K562 (cell line): ENCODE measurements around the gene LHX5. TPM values are rescaled to one million over a fixed set of nuclear protein-coding genes. Genes with fewer than 3 reads are reported as not detected.

Experiments
- ATAC-seq: fragments of 200-7000 bp; cut with Tn5 transposase; 3 replicates; pipeline ENCODE4 v1.9.1; 2020; ENCODE audit warnings: moderate library complexity
- BruUV-seq: library from RNA; stranded (reverse); fragments of 400-500 nt; replicated peaks from 2 replicates; lab custom pipeline; 2021; lab: Mats Ljungman, UMichigan
- CTCF ChIA-PET: fragments of 300-600 bp; formaldehyde crosslinking; extraction: SDS; loops from one replicate; lab custom pipeline; 2021; ENCODE audit warnings: low intra/inter-chr PET ratio; lab: Yijun Ruan, JAX
- POLR2A ChIA-PET: fragments of 300-600, 350-650 bp; sonication (Branson Sonifier 250); formaldehyde crosslinking; extraction: SDS; loops from one replicate; lab custom pipeline; 2021; ENCODE audit warnings: antibody characterized with exemption, inconsistent platforms; lab: Yijun Ruan, JAX
- DNase-seq, 4 experiments: peaks; one replicate each; pipeline versions ENCODE4 v3.0.0 to v3.0.0-alpha.2; 2011 to 2018; ENCODE audit warnings: low spot score in 3 of 4, mixed read lengths in 3 of 4; ENCODE audit errors: extremely low read depth in 1 of 4
- FAIRE-seq: peaks from 2 replicates; lab custom pipeline; 2011; peaks lifted over from hg19 to GRCh38; lab: Jason Lieb, UNC
- H2AFZ ChIP-seq: 2 replicates; pipeline ENCODE4 v1.6.0; 2011; ENCODE audit warnings: low read depth, low read length, control low read depth, inconsistent platforms
- H3K27ac ChIP-seq: fragments of 200-600 bp; 3 replicates; pipeline ENCODE4 v1.8.0; 2011; ENCODE audit warnings: low read depth, mild to moderate bottlenecking, control low read depth, inconsistent platforms, low read length, moderate library complexity, mixed read lengths; ENCODE audit errors: extremely low read depth
- H3K27me3 ChIP-seq, 2 experiments: fragments of 300-600 bp in 1 of 2; 2 replicates in 1 of 2; 3 replicates in 1 of 2; pipeline versions ENCODE4 v1.6.0 to v1.8.0; 2011; ENCODE audit warnings: inconsistent platforms in 2 of 2, low read length in 2 of 2, mild to moderate bottlenecking in 1 of 2, mixed read lengths in 1 of 2, moderate library complexity in 1 of 2; ENCODE audit not compliant: control insufficient read depth in 2 of 2, insufficient read depth in 2 of 2
- H3K36me3 ChIP-seq: fragments of 300-600 bp; 3 replicates; pipeline ENCODE4 v1.8.0; 2011; ENCODE audit warnings: mild to moderate bottlenecking, low read length, inconsistent platforms; ENCODE audit not compliant: control insufficient read depth, insufficient read depth
- H3K4me1 ChIP-seq, 2 experiments: fragments of 200-600 bp in 1 of 2; replicated peaks in 1 of 2; 2 replicates in 1 of 2; 3 replicates in 1 of 2; pipeline versions ENCODE4 v1.5.1 to v1.8.0; 2011; ENCODE audit warnings: inconsistent platforms in 2 of 2, low read length in 2 of 2, mild to moderate bottlenecking in 1 of 2, mixed read lengths in 1 of 2, moderate library complexity in 1 of 2; ENCODE audit not compliant: control insufficient read depth in 2 of 2, insufficient read depth in 2 of 2
- H3K4me2 ChIP-seq: 2 replicates; pipeline ENCODE4 v1.6.1; 2011; ENCODE audit warnings: low read length, control low read depth, inconsistent platforms, mixed read lengths; ENCODE audit not compliant: insufficient read depth
- H3K4me3 ChIP-seq: fragments of 200-600 bp; sonication (generic), shearing (Covaris generic); 2 replicates; pipeline ENCODE4 v1.5.1; 2016; ENCODE audit warnings: control low read depth, inconsistent platforms
- H3K79me2 ChIP-seq: fragments of 200-600 bp; 3 replicates; pipeline ENCODE4 v1.8.0; 2011; ENCODE audit warnings: low read length, inconsistent platforms; ENCODE audit not compliant: control insufficient read depth, insufficient read depth
- H3K9ac ChIP-seq, 2 experiments: 2 replicates each; pipeline versions ENCODE4 v1.6.0 to v1.6.1; 2011; ENCODE audit warnings: low read depth in 2 of 2, low read length in 2 of 2, control low read depth in 1 of 2, inconsistent platforms in 1 of 2, mild to moderate bottlenecking in 1 of 2, mixed read lengths in 1 of 2; ENCODE audit not compliant: insufficient read depth in 1 of 2
- H3K9me1 ChIP-seq: one replicate; pipeline ENCODE4 v1.6.0; 2011; ENCODE audit warnings: inconsistent platforms, mild to moderate bottlenecking, low read length, moderate library complexity; ENCODE audit not compliant: control insufficient read depth, insufficient read depth
- H3K9me3 ChIP-seq: replicated peaks from 2 replicates; pipeline ENCODE4 v1.5.1; 2011; ENCODE audit warnings: low read depth, low read length, inconsistent platforms; ENCODE audit not compliant: control insufficient read depth, insufficient read depth
- H4K20me1 ChIP-seq: replicated peaks from 2 replicates; pipeline ENCODE4 v1.6.1; 2011; ENCODE audit warnings: low read length, inconsistent platforms, mixed read lengths; ENCODE audit not compliant: control insufficient read depth, insufficient read depth
- BCOR ChIP-seq: fragments of 450-650 bp; IDR thresholded peaks from 2 replicates; pipeline ENCODE4 v1.6.1; 2016
- FOSL1 ChIP-seq: fragments of 200-800 bp; sonication (Bioruptor generic); conservative IDR thresholded peaks from 2 replicates; pipeline ENCODE4 v1.6.1; 2016; ENCODE audit warnings: missing genetic modification characterization, missing compliant biosample characterization
- MCM3 ChIP-seq: fragments of 450-650 bp; IDR thresholded peaks from 2 replicates; pipeline ENCODE4 v1.6.1; 2016
- NR2C2 ChIP-seq, 2 experiments: fragments of 200-800 bp in 1 of 2; sonication (Bioruptor generic) in 1 of 2; sonication (generic) in 1 of 2; formaldehyde crosslinking in 1 of 2; IDR thresholded peaks; 2 replicates each; pipeline versions ENCODE4 v1.6.1 to v1.8.0; 2016 to 2022; ENCODE audit warnings: mild to moderate bottlenecking in 1 of 2, missing compliant biosample characterization in 1 of 2, missing genetic modification characterization in 1 of 2, missing genetic modification reagents in 1 of 2
- RBM39 ChIP-seq: fragments of 200-400 bp; formaldehyde crosslinking; optimal IDR thresholded peaks from 2 replicates; pipeline ENCODE3; 2018; ENCODE audit warnings: low read depth, low read length
- SMARCA5 ChIP-seq: fragments of 450-650 bp; IDR thresholded peaks from 2 replicates; pipeline ENCODE4 v1.6.1; 2016
- ZFX ChIP-seq: sonication (generic); formaldehyde crosslinking; IDR thresholded peaks from 2 replicates; pipeline ENCODE4 v1.8.0; 2022; ENCODE audit warnings: mild to moderate bottlenecking, missing genetic modification reagents, moderate library complexity
- ZNF121 ChIP-seq: sonication (generic); formaldehyde crosslinking; conservative IDR thresholded peaks from 2 replicates; pipeline ENCODE4 v1.8.0; 2022; ENCODE audit warnings: missing genetic modification reagents
- ZNF175 ChIP-seq: fragments of 200-800 bp; sonication (Bioruptor generic); IDR thresholded peaks from 2 replicates; pipeline ENCODE4 v1.6.1; 2016; ENCODE audit warnings: low read depth, mild to moderate bottlenecking, missing genetic modification characterization, missing compliant biosample characterization
- ZNF395 ChIP-seq: fragments of 200-800 bp; sonication (Bioruptor generic); IDR thresholded peaks from 2 replicates; pipeline ENCODE4 v1.6.1; 2017; ENCODE audit warnings: missing genetic modification characterization, missing compliant biosample characterization
- WGBS: fragments of 100-300 bp; shearing (Covaris generic); methylation state at CpG from one replicate; pipeline ENCODE4 v1.1.6; 2016; ENCODE audit warnings: low coverage, mixed read lengths; ENCODE audit not compliant: insufficient coverage; ENCODE audit errors: missing lambda C conversion rate; 5-methylcytosine and 5-hydroxymethylcytosine counted together
- in situ Hi-C: fragments of 300-500 bp; cut with MboI; formaldehyde crosslinking; loops from 4 replicates; pipeline ENCODE4 v1.15.0; 2018; ENCODE audit warnings: inconsistent platforms, mixed read lengths
- intact Hi-C: fragments of 100-400 bp; cut with micrococcal nuclease; formaldehyde crosslinking; loops from 2 replicates; pipeline ENCODE4 v1.14.2; 2022
- polyA plus RNA-seq, 8 experiments: library from polyadenylated mRNA; depleted of rRNA in 4 of 8; stranded (reverse) in 5 of 8; unstranded in 3 of 8; fragments of >200 nt; fragmentation: Nextera tagmentation in 2 of 8; fragmentation: Illumina TruSeq in 1 of 8; extraction: Ambion mirVana in 2 of 8; extraction: Trizol in 1 of 8; gene quantifications; 2 replicates each; pipeline versions ENCODE4 v1.2.1 to v1.2.3, GENCODE V29; 2011 to 2014; ENCODE audit warnings: inconsistent platforms in 1 of 8, missing spikeins in 1 of 8
- total RNA-seq, 7 experiments: library from RNA; depleted of rRNA in 6 of 7; stranded (reverse); fragments of >200 nt in 6 of 7; fragmentation: Illumina TruSeq in 2 of 7; extraction: Trizol in 2 of 7; gene quantifications; 2 replicates each; pipeline versions ENCODE4 v1.2.1 to v1.2.3, GENCODE V29; 2011 to 2021; ENCODE audit warnings: low replicate concordance in 1 of 7
- TF ChIP-seq, protein P1 (sequence below): fragments of 200-800 bp; sonication (Bioruptor generic); IDR thresholded peaks from 2 replicates; pipeline ENCODE4 v1.6.1; 2016; ENCODE audit warnings: missing genetic modification characterization, missing compliant biosample characterization
- TF ChIP-seq, protein P2 (sequence below): sonication (generic); formaldehyde crosslinking; IDR thresholded peaks from 2 replicates; pipeline ENCODE4 v1.9.0; 2022; ENCODE audit warnings: mild to moderate bottlenecking, missing genetic modification reagents

Gene LHX5
- total and polyA plus RNA-seq, 9 of the 15 experiments (the other 6 are each of a cell fraction or from before 2014, with no cell fraction given) = 0.04 to 0.17 (median 0.05) TPM; not detected in 6

DNA sequence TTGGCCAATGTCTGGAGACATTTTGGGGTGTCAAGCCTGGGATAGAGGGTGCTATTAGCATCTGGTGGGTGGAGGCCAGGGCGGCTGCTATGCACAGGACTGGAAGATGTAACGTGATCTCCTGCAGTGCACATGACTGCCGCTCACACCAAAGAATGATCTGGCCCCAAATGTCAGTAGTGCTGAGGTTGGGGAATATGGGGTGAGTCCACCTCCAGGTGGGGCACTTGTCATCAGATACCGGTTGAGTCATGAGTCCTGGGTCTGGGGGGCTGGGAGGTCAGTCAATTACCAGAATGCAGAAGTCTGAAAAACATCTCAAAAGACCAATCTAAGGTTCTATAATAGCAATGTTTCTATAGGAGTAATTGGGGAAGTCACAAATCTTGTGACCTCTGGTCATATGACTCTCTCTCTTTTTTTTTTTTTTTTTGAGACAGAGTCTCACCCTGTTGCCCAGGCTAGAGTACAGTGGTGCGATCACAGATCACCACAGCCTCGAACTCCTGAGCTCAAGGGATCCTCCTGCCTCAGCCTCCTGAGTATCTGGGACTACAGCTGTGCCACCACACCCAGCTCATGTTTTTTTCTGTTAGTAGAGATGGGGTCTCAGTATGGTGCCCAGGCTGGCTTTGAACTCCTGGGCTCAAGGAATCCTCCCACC is 55.4 kb downstream of the LHX5 start:
- FAIRE-seq = peak; percentile 84
- TF ChIP-seq NR2C2 (CRISPR knock-in tag; IDR thresholded peaks at IDR 0.05) (no peak), NR2C2 (tag; IDR thresholded peaks at IDR 0.05) (peak; percentile 88), SMARCA5 (peak; percentile 62; the same call in 1 of the 2 replicates), ZNF395 (CRISPR knock-in tag) (peak; percentile 54; the same call in 1 of the 2 replicates), BCOR (peak; percentile 66; the same call in 1 of the 2 replicates), RBM39 (no peak), ZNF121 (CRISPR knock-in tag) (0 out of 2 replicates have a peak, but pooled peaks have one; percentile 3), ZFX (CRISPR knock-in tag) (peak; percentile 35; the same call in 1 of the 2 replicates), FOSL1 (tag) (peak; percentile 85), ZNF175 (CRISPR knock-in tag) (0 out of 2 replicates have a peak, but pooled peaks have one; percentile 21), MCM3 (no peak)
- TF ChIP-seq, protein P1, sequence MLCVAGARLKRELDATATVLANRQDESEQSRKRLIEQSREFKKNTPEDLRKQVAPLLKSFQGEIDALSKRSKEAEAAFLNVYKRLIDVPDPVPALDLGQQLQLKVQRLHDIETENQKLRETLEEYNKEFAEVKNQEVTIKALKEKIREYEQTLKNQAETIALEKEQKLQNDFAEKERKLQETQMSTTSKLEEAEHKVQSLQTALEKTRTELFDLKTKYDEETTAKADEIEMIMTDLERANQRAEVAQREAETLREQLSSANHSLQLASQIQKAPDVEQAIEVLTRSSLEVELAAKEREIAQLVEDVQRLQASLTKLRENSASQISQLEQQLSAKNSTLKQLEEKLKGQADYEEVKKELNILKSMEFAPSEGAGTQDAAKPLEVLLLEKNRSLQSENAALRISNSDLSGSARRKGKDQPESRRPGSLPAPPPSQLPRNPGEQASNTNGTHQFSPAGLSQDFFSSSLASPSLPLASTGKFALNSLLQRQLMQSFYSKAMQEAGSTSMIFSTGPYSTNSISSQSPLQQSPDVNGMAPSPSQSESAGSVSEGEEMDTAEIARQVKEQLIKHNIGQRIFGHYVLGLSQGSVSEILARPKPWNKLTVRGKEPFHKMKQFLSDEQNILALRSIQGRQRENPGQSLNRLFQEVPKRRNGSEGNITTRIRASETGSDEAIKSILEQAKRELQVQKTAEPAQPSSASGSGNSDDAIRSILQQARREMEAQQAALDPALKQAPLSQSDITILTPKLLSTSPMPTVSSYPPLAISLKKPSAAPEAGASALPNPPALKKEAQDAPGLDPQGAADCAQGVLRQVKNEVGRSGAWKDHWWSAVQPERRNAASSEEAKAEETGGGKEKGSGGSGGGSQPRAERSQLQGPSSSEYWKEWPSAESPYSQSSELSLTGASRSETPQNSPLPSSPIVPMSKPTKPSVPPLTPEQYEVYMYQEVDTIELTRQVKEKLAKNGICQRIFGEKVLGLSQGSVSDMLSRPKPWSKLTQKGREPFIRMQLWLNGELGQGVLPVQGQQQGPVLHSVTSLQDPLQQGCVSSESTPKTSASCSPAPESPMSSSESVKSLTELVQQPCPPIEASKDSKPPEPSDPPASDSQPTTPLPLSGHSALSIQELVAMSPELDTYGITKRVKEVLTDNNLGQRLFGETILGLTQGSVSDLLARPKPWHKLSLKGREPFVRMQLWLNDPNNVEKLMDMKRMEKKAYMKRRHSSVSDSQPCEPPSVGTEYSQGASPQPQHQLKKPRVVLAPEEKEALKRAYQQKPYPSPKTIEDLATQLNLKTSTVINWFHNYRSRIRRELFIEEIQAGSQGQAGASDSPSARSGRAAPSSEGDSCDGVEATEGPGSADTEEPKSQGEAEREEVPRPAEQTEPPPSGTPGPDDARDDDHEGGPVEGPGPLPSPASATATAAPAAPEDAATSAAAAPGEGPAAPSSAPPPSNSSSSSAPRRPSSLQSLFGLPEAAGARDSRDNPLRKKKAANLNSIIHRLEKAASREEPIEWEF (CRISPR knock-in tag) = 0 out of 2 replicates have a peak, but pooled peaks have one; percentile 57
- TF ChIP-seq, protein P2, sequence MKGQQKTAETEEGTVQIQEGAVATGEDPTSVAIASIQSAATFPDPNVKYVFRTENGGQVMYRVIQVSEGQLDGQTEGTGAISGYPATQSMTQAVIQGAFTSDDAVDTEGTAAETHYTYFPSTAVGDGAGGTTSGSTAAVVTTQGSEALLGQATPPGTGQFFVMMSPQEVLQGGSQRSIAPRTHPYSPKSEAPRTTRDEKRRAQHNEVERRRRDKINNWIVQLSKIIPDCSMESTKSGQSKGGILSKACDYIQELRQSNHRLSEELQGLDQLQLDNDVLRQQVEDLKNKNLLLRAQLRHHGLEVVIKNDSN = peak; percentile 83

More for the DNA sequence above, 55.4 kb downstream of the LHX5 start:
- Histone ChIP-seq H3K27ac (peak overlapping the region; percentile 41; the same call in 2 of the 3 replicates), H4K20me1 (no peaks in the 10 kb centered on the region), H3K36me3 (no peaks in the 10 kb centered on the region), H2AFZ (peak overlapping the region; percentile 74), H3K9me1 (no peaks in the 10 kb centered on the region), H3K9ac (peak overlapping the region in 1 of 2 experiments; percentile 48; a peak in 1 of 4 replicates), H3K79me2 (no peaks in the 10 kb centered on the region), H3K9me3 (no peaks in the 10 kb centered on the region; the same call in 1 of the 2 replicates), H3K4me1 (peaks cover 17 to 23% of the 10 kb centered on the region in 2 experiments), H3K27me3 (no peaks in the 10 kb centered on the region), H3K4me3 (no peak overlapping the region), H3K4me2 (peak overlapping the region; percentile 32; the same call in 1 of the 2 replicates)
- in situ Hi-C loops = loop anchor here (25.0 kb wide), 1 partner anchor 229 kb away; the partner anchor contains the start of genes DDX54 and RITA1
- DNase-seq (peak in 3 of 4 experiments; percentile 35 to 76 (median 56)), ATAC-seq (peak; percentile 85)
- ChIA-PET POLR2A (interaction anchor here (1.3 kb wide), 1 partner anchor 8 kb away, joined by 3 read pairs; no protein-coding TSS in a partner anchor), CTCF (no interaction called here)
- 5% methylated on average over 6 of the region's 6 CpGs for WGBS
- intact Hi-C loops = no loop called here
- BruUV-seq = no TSS peak
